Measurements from ENCODE around the gene SMCO1. TPM values are rescaled to one million over a fixed set of nuclear protein-coding genes. Genes with fewer than 3 reads are reported as not detected.

The SMCO1 gene
- polyA plus RNA-seq, 3 donors = not detected

DNA sequence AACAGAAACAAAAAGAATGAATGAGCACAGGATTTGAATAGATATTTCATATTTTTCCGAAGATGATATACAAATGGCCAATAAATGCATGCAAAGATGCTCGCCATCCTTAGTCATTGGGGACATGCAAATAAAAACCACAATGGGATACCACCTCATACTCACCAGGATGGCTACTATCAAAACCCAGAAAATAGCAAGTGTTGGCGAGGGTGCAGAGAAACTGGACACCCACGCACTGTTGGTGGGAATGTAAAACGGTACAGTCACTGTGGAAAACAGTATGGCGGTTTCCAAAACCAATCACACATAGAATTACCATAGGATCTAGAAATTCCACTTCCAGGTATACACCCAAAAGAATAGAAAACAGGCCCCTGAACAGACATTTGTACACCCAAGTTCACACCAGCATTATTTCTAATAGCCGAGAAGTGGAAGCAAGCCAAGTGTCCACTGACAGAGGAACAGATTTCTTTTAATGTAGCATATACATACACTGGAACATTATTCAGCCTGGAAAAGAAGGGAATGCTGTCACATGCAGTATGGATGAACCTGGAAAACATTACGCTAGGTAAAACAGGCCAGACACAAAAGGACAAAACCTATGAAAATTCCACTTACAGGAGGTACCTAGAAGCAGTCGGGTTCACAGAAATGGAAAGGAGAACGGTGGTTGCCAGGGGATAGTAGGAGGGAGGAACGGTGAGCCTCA lies 15.2 kb downstream of the SMCO1 start:
- WGBS (ENCODE audit: insufficient coverage) = 42% methylated on average over 2 of the region's 11 CpGs
- peaks cover 23 to 32% of the 10 kb centered on the region in 2 donors for H3K4me1 ChIP-seq (ENCODE audit: control insufficient read depth in 1 of 2, insufficient read depth in 2 of 2, low read length in 2 of 2)
- no peaks in the 10 kb centered on the region for H3K27me3 ChIP-seq (ENCODE audit: control insufficient read depth in 2 of 2, insufficient read depth in 2 of 2, low read length in 2 of 2)
- peak overlapping the region; percentile 82 for H3K4me2 ChIP-seq (replicated peaks; ENCODE audit: extremely low read depth, low read length, poor library complexity, severe bottlenecking)
- DNase-seq = no peak
- Mint-ChIP-seq H3K4me3 (peak overlapping the region; percentile 99), H3K27me3 (ENCODE audit: low read depth in 3 of 3) (peaks cover 0 to 1% (median 0%) of the 10 kb centered on the region in 3 donors), H3K4me1 (peaks cover 40% of the 10 kb centered on the region), H3K36me3 (peaks cover 27 to 41% of the 10 kb centered on the region in 2 donors), H3K27ac (peak overlapping the region in 6 of 7 donors; percentile 26 to 96 (median 89)), H3K9me3 (no peaks in the 10 kb centered on the region)
- H3K9me3 ChIP-seq (replicated peaks in 1 of 2; ENCODE audit: control insufficient read depth in 1 of 2, insufficient read depth in 1 of 2, low read length in 2 of 2) = no peaks in the 10 kb centered on the region
- H3K9ac ChIP-seq (ENCODE audit: insufficient read depth, low read length, poor library complexity, severe bottlenecking) = no peak overlapping the region
- H3K4me3 ChIP-seq (replicated peaks in 1 of 3; ENCODE audit: low read depth in 2 of 3, low read length in 3 of 3) = peak overlapping the region; percentile 74 to 95 (median 84)
- H4K20me1 ChIP-seq (ENCODE audit: insufficient read depth, low read length) = peaks cover 77% of the 10 kb centered on the region
- peak overlapping the region in 1 of 2 donors; percentile 99 for H3K27ac ChIP-seq (ENCODE audit: low read depth in 1 of 2, low read length in 2 of 2)
- H3K79me2 ChIP-seq (ENCODE audit: insufficient read depth, low read length) = peaks cover 86% of the 10 kb centered on the region
- no peak overlapping the region for H2AFZ ChIP-seq (ENCODE audit: insufficient read depth, low read depth, low read length, poor library complexity, severe bottlenecking)
- intact Hi-C loops (cut with micrococcal nuclease) = loop anchor here in 1 of 2 donors (5.0 kb wide), 1 partner anchor 68 kb away; the partner anchor contains the start of gene UBXN7
- TF ChIP-seq, protein P1, sequence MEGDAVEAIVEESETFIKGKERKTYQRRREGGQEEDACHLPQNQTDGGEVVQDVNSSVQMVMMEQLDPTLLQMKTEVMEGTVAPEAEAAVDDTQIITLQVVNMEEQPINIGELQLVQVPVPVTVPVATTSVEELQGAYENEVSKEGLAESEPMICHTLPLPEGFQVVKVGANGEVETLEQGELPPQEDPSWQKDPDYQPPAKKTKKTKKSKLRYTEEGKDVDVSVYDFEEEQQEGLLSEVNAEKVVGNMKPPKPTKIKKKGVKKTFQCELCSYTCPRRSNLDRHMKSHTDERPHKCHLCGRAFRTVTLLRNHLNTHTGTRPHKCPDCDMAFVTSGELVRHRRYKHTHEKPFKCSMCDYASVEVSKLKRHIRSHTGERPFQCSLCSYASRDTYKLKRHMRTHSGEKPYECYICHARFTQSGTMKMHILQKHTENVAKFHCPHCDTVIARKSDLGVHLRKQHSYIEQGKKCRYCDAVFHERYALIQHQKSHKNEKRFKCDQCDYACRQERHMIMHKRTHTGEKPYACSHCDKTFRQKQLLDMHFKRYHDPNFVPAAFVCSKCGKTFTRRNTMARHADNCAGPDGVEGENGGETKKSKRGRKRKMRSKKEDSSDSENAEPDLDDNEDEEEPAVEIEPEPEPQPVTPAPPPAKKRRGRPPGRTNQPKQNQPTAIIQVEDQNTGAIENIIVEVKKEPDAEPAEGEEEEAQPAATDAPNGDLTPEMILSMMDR (IDR thresholded peaks at IDR 0.05) = no peak
- H3K36me3 ChIP-seq (replicated peaks in 1 of 2; ENCODE audit: control insufficient read depth in 1 of 2, insufficient read depth in 2 of 2, low read length in 2 of 2) = peaks cover 7 to 37% of the 10 kb centered on the region in 2 donors

DNA sequence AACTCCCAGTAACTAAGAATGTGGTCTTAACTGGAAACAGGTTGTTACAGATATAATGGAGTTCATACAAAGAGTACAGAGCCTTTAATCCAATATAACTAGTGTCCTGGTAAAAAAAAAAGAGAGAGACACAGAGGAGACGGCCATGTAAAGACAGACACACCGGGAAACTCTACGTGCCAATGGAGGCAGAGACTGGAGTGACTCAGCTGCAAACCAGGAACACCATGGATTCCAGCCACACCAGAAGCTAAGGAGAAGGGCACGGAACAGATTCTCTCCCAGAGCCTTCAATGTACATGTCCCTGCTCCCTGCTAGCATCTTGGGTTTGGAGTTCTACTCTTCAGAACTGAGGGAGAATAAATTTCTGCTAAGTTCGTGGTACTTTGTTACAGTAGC lies 16.1 kb downstream of the SMCO1 start:
- no peaks in the 10 kb centered on the region for H3K27me3 ChIP-seq (ENCODE audit: control insufficient read depth in 2 of 2, insufficient read depth in 2 of 2, low read length in 2 of 2)
- Mint-ChIP-seq H3K27ac (peak overlapping the region in 2 of 7 donors; percentile 77), H3K36me3 (peaks cover 27 to 50% of the 10 kb centered on the region in 2 donors), H3K4me1 (peaks cover 38% of the 10 kb centered on the region), H3K27me3 (ENCODE audit: low read depth in 3 of 3) (no peaks in the 10 kb centered on the region), H3K4me3 (no peak overlapping the region), H3K9me3 (no peaks in the 10 kb centered on the region)
- peaks cover 7 to 46% of the 10 kb centered on the region in 2 donors for H3K36me3 ChIP-seq (replicated peaks in 1 of 2; ENCODE audit: control insufficient read depth in 1 of 2, insufficient read depth in 2 of 2, low read length in 2 of 2)
- H3K4me2 ChIP-seq (replicated peaks; ENCODE audit: extremely low read depth, low read length, poor library complexity, severe bottlenecking) = no peak overlapping the region
- H3K4me1 ChIP-seq (ENCODE audit: control insufficient read depth in 1 of 2, insufficient read depth in 2 of 2, low read length in 2 of 2) = peaks cover 19 to 27% of the 10 kb centered on the region in 2 donors
- H4K20me1 ChIP-seq (ENCODE audit: insufficient read depth, low read length) = peaks cover 86% of the 10 kb centered on the region
- intact Hi-C loops (cut with micrococcal nuclease) = no loop called here
- H3K27ac ChIP-seq (ENCODE audit: low read depth in 1 of 2, low read length in 2 of 2) = no peak overlapping the region
- 97% methylated on average over 3 of the region's 5 CpGs for WGBS (ENCODE audit: insufficient coverage)
- no peak overlapping the region for H2AFZ ChIP-seq (ENCODE audit: insufficient read depth, low read depth, low read length, poor library complexity, severe bottlenecking)
- H3K9ac ChIP-seq (ENCODE audit: insufficient read depth, low read length, poor library complexity, severe bottlenecking) = no peak overlapping the region
- H3K4me3 ChIP-seq (replicated peaks in 1 of 3; ENCODE audit: low read depth in 2 of 3, low read length in 3 of 3) = no peak overlapping the region
- DNase-seq = no peak
- H3K9me3 ChIP-seq (replicated peaks in 1 of 2; ENCODE audit: control insufficient read depth in 1 of 2, insufficient read depth in 1 of 2, low read length in 2 of 2) = no peaks in the 10 kb centered on the region
- TF ChIP-seq, protein P1 (IDR thresholded peaks at IDR 0.05) = no peak
- H3K79me2 ChIP-seq (ENCODE audit: insufficient read depth, low read length) = peaks cover 95% of the 10 kb centered on the region
